RWPE2 (cell line): ENCODE data around the gene IGSF9B.
A peak's percentile ranks its signal among the peaks of the same experiment; 100 is the strongest.

Source experiments
- ATAC-seq: fragments of 200-7000 bp; cut with Tn5 transposase; 3 replicates; pipeline ENCODE4 v1.9.1; 2021; ENCODE audit warnings: low read depth
- DNase-seq: peaks from one replicate; pipeline ENCODE4 v3.0.0-alpha.2; 2020; ENCODE audit warnings: low spot score
- H3K27ac ChIP-seq: fragments of 450-650 bp; 2 replicates; pipeline ENCODE4 v1.5.1; 2017; ENCODE audit warnings: mild to moderate bottlenecking; ENCODE audit not compliant: poor library complexity, severe bottlenecking
- H3K27me3 ChIP-seq: fragments of 250-450 bp; sonication (Bioruptor Pico); 2 replicates; pipeline ENCODE4 v1.5.1; 2021; ENCODE audit warnings: mild to moderate bottlenecking, moderate library complexity; ENCODE audit not compliant: insufficient read depth, poor library complexity, severe bottlenecking
- H3K36me3 ChIP-seq: fragments of 250-450 bp; sonication (Bioruptor Pico); 2 replicates; pipeline ENCODE4 v1.5.1; 2020; ENCODE audit warnings: low read depth, mild to moderate bottlenecking, moderate library complexity
- H3K4me1 ChIP-seq: fragments of 250-450 bp; sonication (Bioruptor Pico); 2 replicates; pipeline ENCODE4 v1.5.1; 2021; ENCODE audit warnings: mild to moderate bottlenecking, moderate library complexity; ENCODE audit not compliant: insufficient read depth, poor library complexity, severe bottlenecking
- H3K4me3 ChIP-seq: fragments of 250-450 bp; sonication (Bioruptor Pico); 2 replicates; pipeline ENCODE4 v1.5.1; 2021; ENCODE audit warnings: mild to moderate bottlenecking, moderate library complexity; ENCODE audit not compliant: severe bottlenecking
- H3K9me3 ChIP-seq: fragments of 250-450 bp; sonication (Bioruptor Pico); 2 replicates; pipeline ENCODE4 v1.5.1; 2021; ENCODE audit warnings: mild to moderate bottlenecking, moderate library complexity; ENCODE audit not compliant: severe bottlenecking
- TF ChIP-seq, protein P1 (sequence below): fragments of 450-650 bp; IDR thresholded peaks from one replicate; pipeline ENCODE4 v1.5.1; 2017; ENCODE audit warnings: mild to moderate bottlenecking, moderate library complexity; ENCODE audit not compliant: poor library complexity, severe bottlenecking

Gene IGSF9B

DNA sequence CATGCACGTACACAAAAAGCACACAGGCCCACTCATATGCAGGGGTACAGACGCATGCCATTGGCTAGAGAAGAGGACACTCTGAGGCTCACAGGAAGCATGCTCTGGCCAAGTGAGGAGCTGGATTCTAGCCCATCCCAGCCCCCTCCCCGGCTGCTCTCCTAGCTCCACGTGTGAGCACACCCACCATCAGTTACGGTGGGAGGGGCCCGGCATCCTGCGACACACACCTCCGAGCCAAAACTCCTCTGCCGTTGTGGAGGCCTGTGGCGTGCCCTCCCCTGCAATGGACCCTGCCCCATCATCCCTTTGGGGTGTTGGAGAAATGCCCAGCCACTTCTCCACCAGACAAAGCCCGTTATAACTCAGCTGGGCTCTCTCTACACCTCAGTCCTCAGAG, 15.1 kb upstream of the IGSF9B start:
- DNase-seq = no peak
- no peak for ATAC-seq
- Histone ChIP-seq H3K27ac (no peak overlapping the region), H3K9me3 (no peaks in the 10 kb centered on the region), H3K36me3 (no peaks in the 10 kb centered on the region), H3K4me1 (no peaks in the 10 kb centered on the region), H3K4me3 (no peak overlapping the region), H3K27me3 (peaks cover 9% of the 10 kb centered on the region)
- TF ChIP-seq, protein P1, sequence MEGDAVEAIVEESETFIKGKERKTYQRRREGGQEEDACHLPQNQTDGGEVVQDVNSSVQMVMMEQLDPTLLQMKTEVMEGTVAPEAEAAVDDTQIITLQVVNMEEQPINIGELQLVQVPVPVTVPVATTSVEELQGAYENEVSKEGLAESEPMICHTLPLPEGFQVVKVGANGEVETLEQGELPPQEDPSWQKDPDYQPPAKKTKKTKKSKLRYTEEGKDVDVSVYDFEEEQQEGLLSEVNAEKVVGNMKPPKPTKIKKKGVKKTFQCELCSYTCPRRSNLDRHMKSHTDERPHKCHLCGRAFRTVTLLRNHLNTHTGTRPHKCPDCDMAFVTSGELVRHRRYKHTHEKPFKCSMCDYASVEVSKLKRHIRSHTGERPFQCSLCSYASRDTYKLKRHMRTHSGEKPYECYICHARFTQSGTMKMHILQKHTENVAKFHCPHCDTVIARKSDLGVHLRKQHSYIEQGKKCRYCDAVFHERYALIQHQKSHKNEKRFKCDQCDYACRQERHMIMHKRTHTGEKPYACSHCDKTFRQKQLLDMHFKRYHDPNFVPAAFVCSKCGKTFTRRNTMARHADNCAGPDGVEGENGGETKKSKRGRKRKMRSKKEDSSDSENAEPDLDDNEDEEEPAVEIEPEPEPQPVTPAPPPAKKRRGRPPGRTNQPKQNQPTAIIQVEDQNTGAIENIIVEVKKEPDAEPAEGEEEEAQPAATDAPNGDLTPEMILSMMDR = no peak

GRCh38 chr11:133969112-133969511, 12.3 kb upstream of the IGSF9B start:
- ATAC-seq (no peak), DNase-seq (no peak)
- H3K4me1 ChIP-seq = no peaks in the 10 kb centered on the region
- H3K27me3 ChIP-seq = no peaks in the 10 kb centered on the region
- no peak overlapping the region for H3K27ac ChIP-seq
- H3K9me3 ChIP-seq = no peaks in the 10 kb centered on the region
- H3K36me3 ChIP-seq = no peaks in the 10 kb centered on the region
- H3K4me3 ChIP-seq = no peak overlapping the region
- TF ChIP-seq, protein P1 = no peak

DNA sequence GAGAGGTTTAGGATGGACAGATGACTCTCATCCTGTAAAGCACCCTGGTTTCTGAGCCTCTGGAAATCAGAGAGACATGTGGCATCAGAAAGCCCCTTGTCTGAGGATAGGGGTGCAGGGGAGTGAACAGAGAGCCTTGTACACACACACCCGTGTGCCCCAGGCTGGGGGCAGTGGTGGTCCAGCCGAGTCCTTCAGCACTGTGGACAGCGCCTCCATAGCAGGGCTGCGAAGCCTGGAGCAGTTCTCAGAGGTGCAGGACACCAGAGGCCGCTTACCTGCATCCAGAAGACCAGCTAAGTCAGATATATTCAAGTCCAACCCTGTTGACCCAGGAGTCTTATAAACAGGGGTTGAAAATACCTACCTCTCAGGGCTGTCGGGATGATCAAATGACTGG, 11.5 kb upstream of the IGSF9B start:
- Histone ChIP-seq H3K27me3 (no peaks in the 10 kb centered on the region), H3K27ac (no peak overlapping the region), H3K4me1 (no peaks in the 10 kb centered on the region), H3K36me3 (no peaks in the 10 kb centered on the region), H3K4me3 (no peak overlapping the region), H3K9me3 (no peaks in the 10 kb centered on the region)
- TF ChIP-seq, protein P1 = no peak
- no peak for DNase-seq
- peak; percentile 42; the same call in 1 of the 3 replicates for ATAC-seq

DNA sequence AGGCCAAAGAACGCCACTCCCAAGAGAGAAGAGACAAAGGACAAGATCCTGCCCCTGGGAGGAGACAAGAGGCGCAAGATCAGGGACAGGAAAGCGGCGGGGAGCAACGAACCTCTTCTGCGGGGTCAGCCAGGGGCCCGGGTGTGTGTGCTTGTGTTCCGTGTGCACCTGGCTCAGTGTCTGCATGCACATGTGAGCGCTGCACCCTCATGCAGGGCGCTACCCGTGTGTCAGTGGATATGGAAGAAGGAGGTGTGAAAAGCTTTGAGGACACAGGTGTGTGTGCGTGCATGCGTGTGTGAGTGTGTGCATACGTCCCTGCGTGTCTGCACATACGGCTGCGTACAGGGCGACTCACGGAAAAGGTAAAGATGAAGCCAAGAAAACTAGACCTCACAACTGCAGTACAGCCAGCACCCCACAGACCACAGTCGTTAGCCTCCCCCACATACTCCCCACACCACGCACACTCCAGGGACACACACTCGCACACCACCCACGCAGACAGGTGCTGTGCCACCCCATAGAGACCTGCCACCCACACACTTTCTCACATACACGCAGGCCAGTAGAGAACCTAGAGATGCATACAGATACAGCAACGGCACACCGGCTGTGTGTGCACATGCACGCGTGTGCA, 11.0 kb upstream of the IGSF9B start:
- TF ChIP-seq, protein P1 = peak; percentile 26
- ATAC-seq (no peak), DNase-seq (no peak)
- Histone ChIP-seq H3K4me3 (no peak overlapping the region), H3K36me3 (no peaks in the 10 kb centered on the region), H3K4me1 (no peaks in the 10 kb centered on the region), H3K27me3 (no peaks in the 10 kb centered on the region), H3K9me3 (no peaks in the 10 kb centered on the region), H3K27ac (no peak overlapping the region)

- H3K4me3 ChIP-seq = no peak overlapping the region
- H3K9me3 ChIP-seq = no peaks in the 10 kb centered on the region
- ATAC-seq (peak; percentile 52), DNase-seq (no peak)
- TF ChIP-seq, protein P1 = peak; percentile 51
- no peaks in the 10 kb centered on the region for H3K27me3 ChIP-seq
- H3K27ac ChIP-seq = no peak overlapping the region
- no peaks in the 10 kb centered on the region for H3K4me1 ChIP-seq
- H3K36me3 ChIP-seq = no peaks in the 10 kb centered on the region
Measured at GRCh38 chr11:133966921-133967598, 10.3 kb upstream of the IGSF9B start.
